ENCODE measurements around the gene ARHGAP40. TPM values are rescaled to one million over a fixed set of nuclear protein-coding genes. Genes with fewer than 3 reads are reported as not detected.
A peak's percentile ranks its signal among the peaks of the same experiment; 100 is the strongest.

The ARHGAP40 gene
- total and polyA plus RNA-seq, 9 of the 15 experiments (the other 6 are each of a cell fraction or from before 2014, with no cell fraction given): not detected

- Histone ChIP-seq H3K9me1 (ENCODE audit: control insufficient read depth, insufficient read depth, low read length) (no peaks in the 10 kb centered on the region), H4K20me1 (replicated peaks; ENCODE audit: control insufficient read depth, insufficient read depth, low read length) (no peaks in the 10 kb centered on the region), H3K4me3 (no peak overlapping the region), H3K4me1 (replicated peaks in 1 of 2; ENCODE audit: control insufficient read depth in 2 of 2, insufficient read depth in 2 of 2, low read length in 2 of 2) (peaks cover 6 to 11% of the 10 kb centered on the region in 2 experiments; a peak in 4 of 5 replicates), H3K27me3 (ENCODE audit: control insufficient read depth in 2 of 2, insufficient read depth in 2 of 2, low read length in 2 of 2) (peaks cover 5 to 12% of the 10 kb centered on the region in 2 experiments; a peak in 4 of 5 replicates), H3K4me2 (ENCODE audit: insufficient read depth, low read length) (no peak overlapping the region), H3K36me3 (ENCODE audit: control insufficient read depth, insufficient read depth, low read length) (no peaks in the 10 kb centered on the region), H3K27ac (ENCODE audit: extremely low read depth, low read depth, low read length) (no peak overlapping the region), H3K9ac (ENCODE audit: insufficient read depth in 1 of 2, low read depth in 2 of 2, low read length in 2 of 2) (no peak overlapping the region), H3K79me2 (ENCODE audit: control insufficient read depth, insufficient read depth, low read length) (no peaks in the 10 kb centered on the region), H3K9me3 (replicated peaks; ENCODE audit: control insufficient read depth, insufficient read depth, low read depth, low read length) (no peaks in the 10 kb centered on the region), H2AFZ (ENCODE audit: low read depth, low read length) (peak overlapping the region; percentile 53; the same call in 1 of the 2 replicates)
- CTCF ChIA-PET (ENCODE audit: low intra/inter-chr PET ratio): no interaction called here
- POLR2A ChIA-PET: interaction anchor here (0.6 kb wide), 1 partner anchor 241 kb away, joined by 3 read pairs; no protein-coding TSS in a partner anchor
- intact Hi-C loops (cut with micrococcal nuclease): no loop called here
- in situ Hi-C loops (cut with MboI): no loop called here
- ATAC-seq (no peak; the same call in 2 of the 3 replicates), DNase-seq (ENCODE audit: extremely low read depth in 1 of 4, low spot score in 3 of 4) (peak in 1 of 4 experiments; percentile 25), FAIRE-seq (no peak)
- 3% methylated on average over 4 of the region's 5 CpGs for WGBS (ENCODE audit: insufficient coverage, low coverage, missing lambda C conversion rate)
- no TSS peak for BruUV-seq (replicated peaks)
- no peak for TF ChIP-seq RHOXF2B (CRISPR knock-in tag; conservative IDR thresholded peaks at IDR 0.05)
- TF ChIP-seq MAFG (tag; conservative IDR thresholded peaks at IDR 0.05): no peak
- no peak for TF ChIP-seq BRF2 (IDR thresholded peaks at IDR 0.05; ENCODE audit: borderline replicate concordance, insufficient read depth, insufficient read length)
- no peak for TF ChIP-seq SNRNP70 (optimal IDR thresholded peaks at IDR 0.05; ENCODE audit: low read depth, low read length)
- TF ChIP-seq SNAPC5 (CRISPR knock-in tag; IDR thresholded peaks at IDR 0.05): no peak
- TF ChIP-seq ZNF766 (CRISPR knock-in tag; conservative IDR thresholded peaks at IDR 0.05): peak; percentile 98
- peak; percentile 8; the same call in 1 of the 2 replicates for TF ChIP-seq L3MBTL2 (IDR thresholded peaks at IDR 0.05)
- TF ChIP-seq NR2F6 (CRISPR knock-in tag; IDR thresholded peaks at IDR 0.05): no peak
- TF ChIP-seq ZNF124 (CRISPR knock-in tag; IDR thresholded peaks at IDR 0.05): no peak
- no peak for TF ChIP-seq ZNF232 (CRISPR knock-in tag; IDR thresholded peaks at IDR 0.05)
- no peak for TF ChIP-seq CC2D1A (IDR thresholded peaks at IDR 0.05)
- TF ChIP-seq YBX1 (IDR thresholded peaks at IDR 0.05): no peak
- TF ChIP-seq ZNF384 (IDR thresholded peaks at IDR 0.05; ENCODE audit: low read depth, low read length): peak; percentile 49
- no peak for TF ChIP-seq NR4A1 (CRISPR knock-in tag; IDR thresholded peaks at IDR 0.05)
- TF ChIP-seq NR4A1 (tag; IDR thresholded peaks at IDR 0.05): no peak
- TF ChIP-seq HNRNPUL1 (IDR thresholded peaks at IDR 0.05; ENCODE audit: low read length): no peak
- TF ChIP-seq MEF2A (IDR thresholded peaks at IDR 0.05; ENCODE audit: control insufficient read depth, low read depth, low read length): no peak
- TF ChIP-seq, protein P1, sequence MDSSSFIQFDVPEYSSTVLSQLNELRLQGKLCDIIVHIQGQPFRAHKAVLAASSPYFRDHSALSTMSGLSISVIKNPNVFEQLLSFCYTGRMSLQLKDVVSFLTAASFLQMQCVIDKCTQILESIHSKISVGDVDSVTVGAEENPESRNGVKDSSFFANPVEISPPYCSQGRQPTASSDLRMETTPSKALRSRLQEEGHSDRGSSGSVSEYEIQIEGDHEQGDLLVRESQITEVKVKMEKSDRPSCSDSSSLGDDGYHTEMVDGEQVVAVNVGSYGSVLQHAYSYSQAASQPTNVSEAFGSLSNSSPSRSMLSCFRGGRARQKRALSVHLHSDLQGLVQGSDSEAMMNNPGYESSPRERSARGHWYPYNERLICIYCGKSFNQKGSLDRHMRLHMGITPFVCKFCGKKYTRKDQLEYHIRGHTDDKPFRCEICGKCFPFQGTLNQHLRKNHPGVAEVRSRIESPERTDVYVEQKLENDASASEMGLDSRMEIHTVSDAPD (CRISPR knock-in tag; IDR thresholded peaks at IDR 0.05): no peak
- TF ChIP-seq RFX1 (IDR thresholded peaks at IDR 0.05): no peak
- peak; percentile 48; the same call in 1 of the 2 replicates for TF ChIP-seq CHD2 (IDR thresholded peaks at IDR 0.05; ENCODE audit: low read depth, low read length)
- no peak for TF ChIP-seq STAG1 (CRISPR knock-in tag; IDR thresholded peaks at IDR 0.05; ENCODE audit: borderline replicate concordance)
- TF ChIP-seq RFX7 (CRISPR knock-in tag; IDR thresholded peaks at IDR 0.05): no peak
These were observed 29.8 kb downstream of the ARHGAP40 start for GRCh38 chr20:38631155-38632022.

Measured in K562 (cell line).